Natural killer cell (primary cell): ENCODE measurements around the gene WDR45B. TPM values are rescaled to one million over a fixed set of nuclear protein-coding genes. Genes with fewer than 3 reads are reported as not detected.
"Not testable (repeated sequence)": the region's sequence is repeated elsewhere in the genome, so short reads cannot be mapped to it uniquely, and the experiment has no call there.

Source experiments
- ATAC-seq, 3 donors: fragments of 150-1000 bp in 2 of 3; fragments of 200-7000 bp in 1 of 3; cut with Tn5 transposase; 1 replicate in 1 of 3; 2 replicates in 2 of 3; pipeline ENCODE4 v1.10.0; 2021; ENCODE audit warnings: mild to moderate bottlenecking in 2 of 3, moderate library complexity in 2 of 3
- DNase-seq, 2 donors: peaks; one replicate each; pipeline versions ENCODE4 v3.0.0 to v3.0.0-alpha.2; 2013 to 2021; ENCODE audit warnings: mixed read lengths in 1 of 2
- H3K27ac ChIP-seq: one replicate; pipeline ENCODE4 v1.5.1; 2013; ENCODE audit warnings: mild to moderate bottlenecking, low read length
- H3K27me3 ChIP-seq: one replicate; pipeline ENCODE4 v1.6.1; 2013; ENCODE audit warnings: low read length; ENCODE audit not compliant: control insufficient read depth, insufficient read depth
- H3K36me3 ChIP-seq: one replicate; pipeline ENCODE4 v1.6.1; 2013; ENCODE audit warnings: low read length; ENCODE audit not compliant: control insufficient read depth, insufficient read depth
- H3K4me1 ChIP-seq: one replicate; pipeline ENCODE4 v1.6.1; 2013; ENCODE audit warnings: low read length; ENCODE audit not compliant: control insufficient read depth, insufficient read depth
- H3K4me3 ChIP-seq: one replicate; pipeline ENCODE4 v1.5.1; 2013; ENCODE audit warnings: low read length
- H3K9me3 ChIP-seq: one replicate; pipeline ENCODE4 v1.6.1; 2013; ENCODE audit warnings: low read length; ENCODE audit not compliant: control insufficient read depth, insufficient read depth
- H3K27ac Mint-ChIP-seq, 2 donors: one replicate each; pipeline ENCODE4 v1.8.0; 2022; ENCODE audit warnings: mild to moderate bottlenecking in 2 of 2, mixed read lengths in 2 of 2, moderate library complexity in 1 of 2
- H3K27me3 Mint-ChIP-seq, 2 donors: one replicate each; pipeline ENCODE4 v1.8.0; 2022; ENCODE audit warnings: low read depth in 2 of 2, mixed read lengths in 2 of 2
- H3K36me3 Mint-ChIP-seq: one replicate; pipeline ENCODE4 v1.8.0; 2022; ENCODE audit warnings: mixed read lengths
- H3K4me1 Mint-ChIP-seq, 2 donors: one replicate each; pipeline ENCODE4 v1.8.0; 2022; ENCODE audit warnings: mixed read lengths in 2 of 2
- H3K4me3 Mint-ChIP-seq: one replicate; pipeline ENCODE4 v1.8.0; 2022; ENCODE audit warnings: mild to moderate bottlenecking, moderate library complexity, mixed read lengths
- H3K9me3 Mint-ChIP-seq, 2 donors: one replicate each; pipeline ENCODE4 v1.8.0; 2022; ENCODE audit warnings: mixed read lengths in 2 of 2
- WGBS: methylation state at CpG from one replicate; pipeline ENCODE4 v1.1.7; 2013; ENCODE audit warnings: missing lambda C conversion rate; ENCODE audit not compliant: insufficient coverage; 5-methylcytosine and 5-hydroxymethylcytosine counted together
- intact Hi-C: fragments of 100-400 bp; cut with micrococcal nuclease; formaldehyde crosslinking; loops from one replicate; pipeline ENCODE4 v1.14.2; 2022
- total RNA-seq, 4 donors: library from RNA; stranded (reverse); fragments of 120-200 nt in 1 of 4; gene quantifications; one replicate each; pipeline versions ENCODE4 v1.2.3 to v1.2.4, GENCODE V29; 2013 to 2022
- TF ChIP-seq, protein P1 (sequence below): fragments of 200-600 bp; IDR thresholded peaks from one replicate; pipeline ENCODE4 v1.8.0; 2022; ENCODE audit warnings: antibody characterized with exemption

WDR45B gene
- total RNA-seq, 3 donors from 2014 or later (not counting 1 experiment from before 2014, with no cell fraction given) = 81.8 to 112 (median 94.6) TPM

DNA sequence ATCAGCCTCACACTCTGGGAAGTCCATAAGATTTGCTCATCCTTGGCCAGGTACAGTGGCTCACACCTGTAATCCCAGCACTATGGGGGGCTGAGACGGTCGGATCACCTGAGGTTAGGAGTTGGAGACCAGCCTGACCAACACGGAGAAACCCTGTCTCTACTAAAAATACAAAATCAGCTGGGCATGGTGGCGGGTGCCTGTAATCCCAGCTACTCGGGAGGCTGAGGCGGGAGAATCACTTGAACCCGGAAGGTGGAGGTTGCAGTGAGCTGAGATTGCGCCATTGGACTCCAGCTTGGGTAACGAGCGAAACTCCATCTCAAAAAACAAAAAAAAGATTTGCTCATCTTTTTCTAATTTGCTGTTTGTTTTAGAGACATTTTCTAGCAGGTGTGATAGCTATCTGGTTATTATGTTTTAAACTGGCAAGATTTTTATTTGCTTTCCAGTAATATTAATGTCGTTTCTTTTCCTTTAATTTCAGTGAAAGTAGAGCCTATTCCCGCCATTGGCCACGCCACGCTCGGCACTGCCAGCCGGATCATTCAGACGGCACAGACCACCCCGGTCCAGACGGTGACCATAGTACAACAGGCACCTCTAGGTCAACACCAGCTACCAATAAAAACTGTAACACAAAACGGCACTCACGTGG lies 61.5 kb downstream of the WDR45B start:
- peaks cover 35% of the 10 kb centered on the region for H3K36me3 ChIP-seq
- DNase-seq = no peak

DNA sequence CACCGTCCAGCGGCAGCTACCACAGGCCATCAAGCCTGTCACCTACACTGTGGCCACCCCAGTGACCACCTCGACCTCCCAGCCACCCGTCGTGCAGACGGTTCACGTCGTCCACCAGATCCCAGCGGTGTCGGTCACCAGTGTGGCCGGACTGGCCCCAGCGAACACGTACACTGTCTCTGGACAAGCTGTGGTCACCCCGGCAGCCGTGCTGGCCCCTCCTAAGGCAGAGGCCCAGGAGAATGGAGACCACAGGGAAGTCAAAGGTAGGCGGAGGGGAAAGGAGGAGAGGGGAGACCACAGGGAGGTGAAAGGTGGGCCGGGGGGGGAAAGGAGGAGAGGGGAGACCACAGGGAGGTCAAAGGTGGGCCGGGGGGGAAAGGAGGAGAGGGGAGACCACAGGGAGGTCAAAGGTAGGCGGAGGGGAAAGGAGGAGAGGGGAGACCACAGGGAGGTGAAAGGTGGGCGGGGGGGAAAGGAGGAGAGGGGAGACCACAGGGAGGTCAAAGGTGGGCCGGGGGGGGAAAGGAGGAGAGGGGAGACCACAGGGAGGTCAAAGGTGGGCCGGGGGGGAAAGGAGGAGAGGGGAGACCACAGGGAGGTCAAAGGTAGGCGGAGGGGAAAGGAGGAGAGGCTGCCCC lies 62.2 kb downstream of the WDR45B start:
- H3K27me3 ChIP-seq, H3K4me1 ChIP-seq, H3K27ac ChIP-seq, intact Hi-C loops, H3K4me1 Mint-ChIP-seq, ATAC-seq, H3K4me3 Mint-ChIP-seq, H3K9me3 Mint-ChIP-seq, H3K9me3 ChIP-seq, H3K27me3 Mint-ChIP-seq, DNase-seq, H3K4me3 ChIP-seq, H3K36me3 Mint-ChIP-seq: not testable (repeated sequence)
- H3K27ac Mint-ChIP-seq = peak overlapping the region; percentile 56 to 78
- peaks cover 35% of the 10 kb centered on the region for H3K36me3 ChIP-seq
- WGBS = 91% methylated on average over 21 of the region's 23 CpGs

More for the DNA sequence above, 61.5 kb downstream of the WDR45B start:
- no peak for ATAC-seq
- H3K9me3 ChIP-seq = no peaks in the 10 kb centered on the region
- Mint-ChIP-seq H3K4me3 (no peak overlapping the region), H3K4me1 (peaks cover 2% of the 10 kb centered on the region in 2 donors), H3K36me3 (peaks cover 7% of the 10 kb centered on the region), H3K27ac (peak overlapping the region; percentile 29 to 56), H3K27me3 (no peaks in the 10 kb centered on the region), H3K9me3 (no peaks in the 10 kb centered on the region)
- no peak overlapping the region for H3K27ac ChIP-seq
- WGBS = 90% methylated on average over 21 of the region's 21 CpGs
- TF ChIP-seq, protein P1, sequence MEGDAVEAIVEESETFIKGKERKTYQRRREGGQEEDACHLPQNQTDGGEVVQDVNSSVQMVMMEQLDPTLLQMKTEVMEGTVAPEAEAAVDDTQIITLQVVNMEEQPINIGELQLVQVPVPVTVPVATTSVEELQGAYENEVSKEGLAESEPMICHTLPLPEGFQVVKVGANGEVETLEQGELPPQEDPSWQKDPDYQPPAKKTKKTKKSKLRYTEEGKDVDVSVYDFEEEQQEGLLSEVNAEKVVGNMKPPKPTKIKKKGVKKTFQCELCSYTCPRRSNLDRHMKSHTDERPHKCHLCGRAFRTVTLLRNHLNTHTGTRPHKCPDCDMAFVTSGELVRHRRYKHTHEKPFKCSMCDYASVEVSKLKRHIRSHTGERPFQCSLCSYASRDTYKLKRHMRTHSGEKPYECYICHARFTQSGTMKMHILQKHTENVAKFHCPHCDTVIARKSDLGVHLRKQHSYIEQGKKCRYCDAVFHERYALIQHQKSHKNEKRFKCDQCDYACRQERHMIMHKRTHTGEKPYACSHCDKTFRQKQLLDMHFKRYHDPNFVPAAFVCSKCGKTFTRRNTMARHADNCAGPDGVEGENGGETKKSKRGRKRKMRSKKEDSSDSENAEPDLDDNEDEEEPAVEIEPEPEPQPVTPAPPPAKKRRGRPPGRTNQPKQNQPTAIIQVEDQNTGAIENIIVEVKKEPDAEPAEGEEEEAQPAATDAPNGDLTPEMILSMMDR = no peak
- no peaks in the 10 kb centered on the region for H3K27me3 ChIP-seq
- no peak overlapping the region for H3K4me3 ChIP-seq
- intact Hi-C loops = no loop called here
- peaks cover 5% of the 10 kb centered on the region for H3K4me1 ChIP-seq

DNA sequence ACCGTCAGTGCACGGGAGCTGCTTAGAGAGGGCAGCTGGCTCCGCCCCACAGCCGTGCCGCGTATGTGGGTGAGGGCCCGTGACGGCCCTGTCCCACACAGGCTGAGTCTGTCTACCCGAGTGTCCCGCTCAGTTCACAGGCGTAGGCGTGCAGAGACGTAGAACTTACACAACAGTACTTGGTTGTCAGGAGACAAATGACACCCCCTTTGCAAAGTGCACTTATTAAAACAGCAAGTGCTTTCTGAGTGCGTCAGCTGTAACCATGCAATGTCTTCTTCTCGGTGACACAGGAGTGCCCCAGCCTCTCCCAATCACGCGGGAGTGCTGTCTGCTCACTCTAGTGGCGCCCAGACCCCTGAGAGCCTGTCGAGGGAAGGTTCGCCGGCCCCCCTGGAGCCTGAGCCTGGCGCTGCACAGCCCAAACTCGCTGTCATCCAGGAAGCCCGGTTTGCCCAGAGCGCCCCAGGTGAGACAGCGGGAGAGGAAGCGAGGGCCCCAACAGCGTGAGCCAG lies 64.5 kb downstream of the WDR45B start:
- peaks cover 7% of the 10 kb centered on the region for H3K36me3 Mint-ChIP-seq
- H3K4me1 ChIP-seq = no peaks in the 10 kb centered on the region
- H3K27ac ChIP-seq = no peak overlapping the region
- intact Hi-C loops = no loop called here
- no peak overlapping the region for H3K27ac Mint-ChIP-seq
- ATAC-seq (peak; percentile 17 to 62 (median 21)), DNase-seq (peak in 1 of 2 donors; percentile 53)
- H3K27me3 ChIP-seq = no peaks in the 10 kb centered on the region
- peaks cover 35% of the 10 kb centered on the region for H3K36me3 ChIP-seq
- no peak overlapping the region for H3K4me3 Mint-ChIP-seq
- WGBS = 82% methylated on average over 28 of the region's 28 CpGs
- H3K4me3 ChIP-seq = no peak overlapping the region
- H3K27me3 Mint-ChIP-seq = no peaks in the 10 kb centered on the region
- no peaks in the 10 kb centered on the region for H3K9me3 ChIP-seq
- TF ChIP-seq, protein P1 = no peak
- H3K9me3 Mint-ChIP-seq = no peaks in the 10 kb centered on the region
- H3K4me1 Mint-ChIP-seq = no peaks in the 10 kb centered on the region

DNA sequence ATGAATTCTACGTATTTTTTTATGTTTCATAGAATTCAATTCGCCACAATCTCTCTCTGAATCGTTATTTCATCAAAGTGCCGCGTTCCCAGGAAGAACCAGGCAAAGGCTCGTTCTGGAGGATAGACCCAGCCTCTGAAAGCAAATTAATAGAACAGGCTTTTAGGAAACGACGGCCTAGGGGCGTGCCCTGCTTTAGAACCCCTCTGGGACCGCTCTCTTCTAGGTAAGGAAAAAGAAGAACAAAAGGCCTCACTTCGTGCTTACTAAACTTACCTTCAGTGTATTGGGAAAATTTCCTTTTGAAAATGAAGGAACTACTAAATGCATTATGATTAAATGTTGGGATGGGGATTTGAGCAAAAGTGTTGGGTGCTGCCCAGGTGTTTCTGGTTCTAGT lies 65.5 kb downstream of the WDR45B start:
- Mint-ChIP-seq H3K27me3 (no peaks in the 10 kb centered on the region), H3K36me3 (peaks cover 7% of the 10 kb centered on the region), H3K27ac (no peak overlapping the region), H3K9me3 (no peaks in the 10 kb centered on the region), H3K4me3 (no peak overlapping the region), H3K4me1 (no peaks in the 10 kb centered on the region)
- no peaks in the 10 kb centered on the region for H3K9me3 ChIP-seq
- no peaks in the 10 kb centered on the region for H3K4me1 ChIP-seq
- WGBS = 98% methylated on average over 11 of the region's 11 CpGs
- no peak overlapping the region for H3K27ac ChIP-seq
- H3K4me3 ChIP-seq = no peak overlapping the region
- no peak for DNase-seq
- intact Hi-C loops = no loop called here
- no peaks in the 10 kb centered on the region for H3K27me3 ChIP-seq
- ATAC-seq = no peak
- peaks cover 32% of the 10 kb centered on the region for H3K36me3 ChIP-seq
- TF ChIP-seq, protein P1 = no peak
